ENCODE results near the gene MYPOP. TPM values are rescaled to one million over a fixed set of nuclear protein-coding genes. Genes with fewer than 3 reads are reported as not detected.

Gene MYPOP, protein sequence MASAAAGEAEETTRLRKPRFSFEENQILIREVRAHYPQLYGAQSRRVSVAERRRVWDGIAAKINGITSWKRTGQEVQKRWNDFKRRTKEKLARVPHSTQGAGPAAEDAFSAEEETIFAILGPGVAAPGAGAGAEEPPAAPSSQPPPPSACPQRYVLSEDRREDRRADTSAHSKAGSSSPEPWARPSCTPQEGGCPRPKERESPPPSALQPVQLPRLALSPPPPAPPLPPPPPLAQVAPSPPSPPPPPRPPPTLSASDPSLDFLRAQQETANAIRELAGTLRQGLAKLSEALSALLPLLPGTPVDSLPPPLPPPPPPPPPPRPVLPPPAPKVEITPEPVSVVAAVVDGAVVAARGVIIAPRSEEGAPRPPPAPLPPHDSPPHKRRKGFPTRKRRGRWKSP
- 2.4 and 2.7 TPM in 2 replicates for total RNA-seq

DNA sequence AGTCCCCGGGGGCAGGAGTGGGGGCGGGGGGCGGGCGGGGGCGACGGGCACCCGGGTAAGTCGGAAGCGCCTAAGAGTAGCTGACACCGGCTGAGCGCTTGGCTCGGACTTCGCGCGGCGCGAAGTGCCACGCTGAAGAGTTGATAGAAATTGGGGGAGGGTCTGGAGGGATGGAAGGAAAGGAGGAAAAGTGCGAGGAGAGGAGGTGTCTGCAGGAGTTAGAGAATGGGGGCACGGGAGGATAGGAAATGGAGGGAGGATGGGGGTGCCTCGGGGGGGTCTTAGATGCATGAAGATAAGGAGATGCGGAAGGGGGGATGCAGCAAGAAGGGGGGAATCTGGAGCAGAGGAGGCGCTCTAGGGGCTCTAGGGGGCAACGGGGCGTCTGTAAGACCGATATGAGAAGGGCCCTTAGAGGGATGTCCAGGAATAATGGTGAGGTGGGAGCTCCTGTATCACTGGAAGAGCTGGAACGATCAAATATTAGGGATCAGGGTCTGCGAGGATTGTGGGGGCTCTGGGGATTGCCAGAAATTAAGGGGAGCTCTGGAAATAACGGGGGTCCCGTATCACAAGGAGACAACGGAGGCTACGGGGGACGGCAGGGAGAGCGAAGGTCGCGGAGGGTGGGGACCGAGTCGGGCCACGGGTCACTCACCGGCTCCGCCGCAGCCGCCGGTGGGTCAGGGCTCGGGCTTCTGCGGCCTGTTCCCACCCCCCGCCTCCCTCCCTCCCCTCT lies at the start of gene MYPOP:
MYPOP (minus strand) TSS at position 702 of the 739 bp plus-strand sequence. CDS start 840 bp downstream, outside the sequence.

DNA sequence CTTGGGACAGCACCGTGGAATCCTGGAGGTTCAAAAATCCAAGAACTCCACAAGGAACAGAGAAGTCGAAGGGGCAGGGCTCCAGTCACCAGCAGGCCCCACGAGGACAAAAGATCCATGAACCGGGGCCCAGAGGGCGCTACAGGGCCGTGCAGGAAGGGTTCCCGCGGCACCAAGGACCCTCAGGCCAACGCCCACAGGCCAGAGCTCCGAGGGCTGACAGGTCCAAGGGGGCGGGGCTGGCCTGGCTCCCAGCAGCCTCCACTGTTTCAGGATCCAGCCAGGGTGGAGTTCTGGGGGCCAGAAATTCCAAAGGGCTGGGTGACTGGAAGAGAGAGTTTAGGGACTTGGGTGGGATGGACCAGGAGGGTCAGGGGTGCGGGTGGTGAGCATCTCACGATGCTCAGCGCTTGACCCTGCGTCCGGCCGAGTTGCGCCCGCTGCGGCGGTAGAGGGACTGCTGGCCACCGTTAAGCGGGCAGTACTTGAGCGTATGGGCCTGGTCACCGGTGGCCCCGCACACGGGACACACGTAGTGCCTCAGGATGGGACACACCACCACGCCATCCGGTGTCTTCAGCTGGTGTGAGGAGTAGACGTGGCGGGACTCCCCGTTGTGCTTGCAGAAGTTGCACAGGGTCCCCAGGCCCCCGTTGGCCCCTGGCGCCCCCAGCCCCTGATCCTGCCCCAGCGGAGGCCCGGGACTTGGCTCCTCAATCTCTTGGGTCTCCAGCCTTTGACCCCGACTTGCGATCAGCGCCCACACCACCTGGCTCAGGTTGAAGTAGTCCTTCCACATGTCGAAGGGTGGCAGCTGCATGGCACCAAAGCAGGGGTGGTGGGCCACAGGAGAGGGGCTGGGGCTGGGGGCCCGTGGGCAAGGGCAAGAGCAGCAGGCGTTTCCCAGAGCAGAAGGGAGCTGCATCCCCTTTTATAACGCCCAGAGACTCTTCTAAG lies 11.7 kb upstream of the MYPOP start, which contains the start of gene NANOS2:
NANOS2 (minus strand) TSS at position 905 of the 957 bp plus-strand sequence; CDS start at position 820, 85 bp downstream.

DNA sequence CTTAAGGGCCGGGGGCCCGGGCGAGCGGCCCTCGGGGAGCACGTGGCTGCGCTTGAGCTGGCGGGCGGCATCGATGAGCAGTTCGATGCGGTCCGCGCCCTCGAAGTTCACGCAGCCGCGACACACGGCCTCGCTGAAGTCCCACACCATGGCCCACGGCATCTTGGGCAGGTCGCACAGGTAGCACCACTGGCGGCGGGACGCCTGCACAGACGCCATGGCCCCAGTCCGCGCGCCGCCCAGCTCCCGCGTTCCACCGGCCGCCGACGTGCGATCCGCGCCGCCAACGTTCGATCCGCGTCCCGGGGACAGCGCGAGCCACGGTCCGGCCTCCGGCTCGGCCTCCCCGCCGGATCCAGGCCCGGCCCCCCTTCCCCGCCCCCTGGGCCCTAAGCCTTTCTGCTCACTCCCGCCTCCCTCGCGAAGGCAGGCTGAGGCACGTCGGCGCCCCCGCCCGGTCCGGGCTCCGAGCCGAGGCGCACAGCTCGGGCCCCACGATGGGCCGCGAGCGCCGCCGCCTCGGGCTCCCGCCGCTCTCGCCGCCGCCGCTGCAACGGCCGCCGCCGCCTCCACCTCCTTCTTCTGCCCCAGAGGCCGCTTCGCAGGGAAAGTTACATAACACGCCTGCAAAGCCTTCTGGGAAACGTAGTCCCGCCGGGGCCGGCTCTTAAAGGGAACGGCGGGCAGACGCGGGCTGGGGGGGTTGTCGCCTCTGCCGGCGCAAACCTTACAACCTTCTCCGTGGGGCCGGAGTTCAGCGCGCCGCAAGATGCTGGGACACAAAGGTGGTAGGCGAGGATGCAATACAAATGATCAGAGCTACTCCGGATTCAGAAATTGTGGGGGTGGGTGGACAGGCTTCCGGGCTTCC lies 16.6 kb downstream of the MYPOP start, which contains the start of gene IRF2BP1:
IRF2BP1 (minus strand) TSS at position 586 of the 871 bp plus-strand sequence; CDS start at position 219, 367 bp downstream.

DNA sequence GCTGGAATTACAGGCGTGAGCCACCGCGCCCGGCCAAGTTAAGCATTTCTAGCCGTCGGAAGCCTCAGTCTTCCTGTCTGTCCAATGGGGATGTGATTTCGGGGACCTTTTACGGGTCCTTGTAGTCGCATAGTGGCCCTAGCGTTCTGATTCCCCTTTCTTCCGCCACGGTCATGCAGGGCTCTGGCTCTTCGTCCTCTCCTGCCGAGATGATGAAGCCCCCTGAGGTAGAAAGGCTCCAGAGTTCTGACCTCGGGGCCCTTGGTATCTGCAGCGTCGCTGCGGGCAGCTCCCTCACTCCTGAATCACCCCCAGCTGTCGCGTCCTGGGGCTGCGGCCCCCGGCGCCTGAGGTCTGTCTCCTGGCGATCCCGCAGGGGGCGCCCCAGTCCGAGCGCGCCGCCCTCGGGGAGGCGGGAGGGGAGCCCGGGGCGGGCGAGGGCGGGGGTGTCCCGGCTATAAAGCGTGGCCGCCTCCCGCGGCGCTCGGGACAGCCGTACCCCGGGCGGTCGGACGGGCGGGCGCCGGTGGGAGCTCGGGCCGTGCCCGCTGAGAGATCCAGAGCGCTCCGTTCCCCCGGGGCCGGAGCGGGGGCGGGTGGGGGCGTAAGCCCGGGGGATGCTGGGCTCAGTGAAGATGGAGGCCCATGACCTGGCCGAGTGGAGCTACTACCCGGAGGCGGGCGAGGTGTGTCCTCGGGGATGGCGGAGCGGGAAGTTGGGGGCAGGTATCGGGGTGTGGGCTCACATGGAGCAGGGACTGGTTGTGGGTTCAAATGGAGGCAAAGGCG lies 38.4 kb downstream of the MYPOP start, which contains the start of gene FOXA3:
FOXA3 (plus strand) TSS at position 487 of the 789 bp plus-strand sequence; CDS start at position 618, 131 bp downstream.

DNA sequence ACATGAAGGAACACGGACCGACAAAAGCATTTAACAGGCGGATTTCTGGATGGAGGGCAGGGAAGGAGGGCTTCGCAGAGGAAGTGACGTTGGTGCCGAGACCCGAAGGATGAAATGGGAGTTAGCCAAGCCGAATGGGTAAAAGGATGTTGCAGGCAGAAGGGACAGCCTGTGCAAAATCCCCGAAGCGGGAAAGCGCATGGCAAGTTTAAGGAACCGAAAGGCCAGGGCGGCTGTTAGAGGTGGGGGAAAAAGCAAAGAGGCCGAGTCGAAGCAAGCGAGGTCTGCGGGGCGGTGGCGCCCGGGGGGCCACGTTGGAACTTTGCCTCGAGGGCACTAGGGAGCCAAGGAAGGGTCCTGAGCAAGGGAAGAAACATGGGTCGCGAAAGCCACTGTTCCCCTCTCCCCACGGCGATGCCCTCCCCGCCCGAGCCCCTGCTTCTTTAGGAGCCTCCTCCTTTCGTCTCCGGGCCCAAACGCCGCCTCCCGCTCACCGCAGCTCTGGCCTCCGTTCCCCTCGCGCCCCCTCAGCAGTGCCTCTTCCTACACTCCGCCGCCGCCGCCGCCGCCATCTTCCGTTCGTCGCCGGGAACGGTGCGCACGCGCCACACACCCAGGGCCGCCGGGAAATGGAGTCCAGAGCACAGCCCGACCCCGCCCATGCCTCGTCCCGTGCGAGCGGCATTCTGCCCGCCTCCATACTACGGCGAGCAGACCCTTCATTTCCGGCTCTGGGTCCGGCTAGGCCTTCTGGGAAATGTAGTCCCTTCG lies 39.7 kb downstream of the MYPOP start, which contains the start of gene SYMPK:
SYMPK (minus strand) TSS at position 584 of the 771 bp plus-strand sequence. CDS start 8,652 bp downstream, outside the sequence.

Other genes starting within 250 kb of the MYPOP start
- gene GIPR, start 234.4 kb downstream of the MYPOP start, total RNA-seq: not detected in 2 replicates
- 195 and 253 TPM in 2 replicates for gene SNRPD2, start 210.7 kb downstream of the MYPOP start, total RNA-seq
- gene QPCTL, start 209.9 kb downstream of the MYPOP start, total RNA-seq: 19.4 and 26.7 TPM in 2 replicates
- gene FBXO46, start 171.7 kb downstream of the MYPOP start, total RNA-seq: 9.8 and 12.1 TPM in 2 replicates
- not detected in 2 replicates for gene MEIOSIN, start 169.2 kb downstream of the MYPOP start, total RNA-seq
- gene SIX5, start 133.4 kb downstream of the MYPOP start, total RNA-seq: 4.1 and 6.4 TPM in 2 replicates
- gene DMPK, start 120.1 kb downstream of the MYPOP start, total RNA-seq: 13.4 and 13.5 TPM in 2 replicates
- gene DMWD, start 109.8 kb downstream of the MYPOP start, total RNA-seq: 39.4 and 47.8 TPM in 2 replicates
- gene RSPH6A, start 87.3 kb downstream of the MYPOP start, total RNA-seq: 0.13 and 0.14 TPM in 2 replicates
- 38.3 and 47.0 TPM in 2 replicates for gene SYMPK, start 39.5 kb downstream of the MYPOP start, total RNA-seq
- gene FOXA3, start 38.3 kb downstream of the MYPOP start, total RNA-seq: not detected in 2 replicates
- 16.1 and 22.4 TPM in 2 replicates for gene IRF2BP1, start 16.5 kb downstream of the MYPOP start, total RNA-seq
- not detected in 2 replicates for gene NANOS2, start 12.2 kb upstream of the MYPOP start, total RNA-seq
- gene NOVA2, start 71.3 kb upstream of the MYPOP start, total RNA-seq: 8.5 and 16.4 TPM in 2 replicates
- gene CCDC61, start 92.9 kb upstream of the MYPOP start, total RNA-seq: 6.0 and 6.8 TPM in 2 replicates
- gene PGLYRP1, start 120.4 kb upstream of the MYPOP start, total RNA-seq: not detected in 2 replicates
- gene IGFL4, start 138.4 kb upstream of the MYPOP start, total RNA-seq: 0.13 TPM in 1 of 2 replicates, not detected in the other
- not detected in 2 replicates for gene IGFL3, start 222.1 kb upstream of the MYPOP start, total RNA-seq
- gene IGFL2, start 245.6 kb upstream of the MYPOP start, total RNA-seq: not detected in 2 replicates